Endodermal cell (in vitro differentiated cells): ENCODE measurements around the gene DVL3. TPM values are rescaled to one million over a fixed set of nuclear protein-coding genes. Genes with fewer than 3 reads are reported as not detected.

Experiments used
- DNase-seq: peaks from one replicate; pipeline ENCODE4 v3.0.0-alpha.2; 2017
- H3K27ac ChIP-seq: 2 replicates; pipeline ENCODE4 v1.5.1; 2013; ENCODE audit warnings: mild to moderate bottlenecking, low read depth, low read length, moderate library complexity
- H3K27me3 ChIP-seq: 2 replicates; pipeline ENCODE4 v1.6.1; 2013; ENCODE audit warnings: mild to moderate bottlenecking, low read length, moderate library complexity; ENCODE audit not compliant: insufficient read depth, control insufficient read depth, poor library complexity, severe bottlenecking
- H3K36me3 ChIP-seq: 2 replicates; pipeline ENCODE4 v1.7.0; 2013; ENCODE audit warnings: mild to moderate bottlenecking, low read length, moderate library complexity; ENCODE audit not compliant: control insufficient read depth, insufficient read depth
- H3K4me1 ChIP-seq: one replicate; pipeline ENCODE4 v1.7.0; 2013; ENCODE audit warnings: low read length; ENCODE audit not compliant: control insufficient read depth, insufficient read depth
- H3K4me3 ChIP-seq: 2 replicates; pipeline ENCODE4 v1.5.1; 2013; ENCODE audit warnings: mild to moderate bottlenecking, low read length, moderate library complexity
- H3K9ac ChIP-seq: 2 replicates; pipeline ENCODE4 v1.6.1; 2013; ENCODE audit warnings: mild to moderate bottlenecking, low read length, moderate library complexity; ENCODE audit not compliant: poor library complexity, severe bottlenecking; ENCODE audit errors: extremely low read depth
- H3K9me3 ChIP-seq: 2 replicates; pipeline ENCODE4 v1.6.1; 2013; ENCODE audit warnings: mild to moderate bottlenecking, low read length, moderate library complexity; ENCODE audit not compliant: control insufficient read depth
- H3K27ac Mint-ChIP-seq: 2 replicates; pipeline ENCODE4 v1.8.0; 2020; ENCODE audit warnings: mixed read lengths
- H3K27me3 Mint-ChIP-seq: 2 replicates; pipeline ENCODE4 v1.8.0; 2021; ENCODE audit warnings: mild to moderate bottlenecking, mixed read lengths; ENCODE audit not compliant: insufficient read depth
- H3K36me3 Mint-ChIP-seq: 2 replicates; pipeline ENCODE4 v1.8.0; 2020; ENCODE audit warnings: low read depth, mixed read lengths
- H3K4me1 Mint-ChIP-seq: 2 replicates; pipeline ENCODE4 v1.8.0; 2020; ENCODE audit warnings: mixed read lengths
- H3K4me3 Mint-ChIP-seq: 2 replicates; pipeline ENCODE4 v1.8.0; 2020; ENCODE audit warnings: mild to moderate bottlenecking, moderate library complexity, mixed read lengths
- H3K9me3 Mint-ChIP-seq: 2 replicates; pipeline ENCODE4 v1.8.0; 2020; ENCODE audit warnings: mild to moderate bottlenecking, mixed read lengths
- WGBS, 2 experiments: methylation state at CpG; one replicate each; pipeline versions ENCODE4 v1.1.5 to v1.1.7; 2013; ENCODE audit warnings: missing lambda C conversion rate in 2 of 2, mixed read lengths in 1 of 2; ENCODE audit not compliant: insufficient coverage in 1 of 2, insufficient read length in 1 of 2; 5-methylcytosine and 5-hydroxymethylcytosine counted together
- total RNA-seq, 2 donors: library from RNA; stranded (reverse); fragmentation: NEBNext Ultra II Directional in 1 of 2; extraction: Animal tissue kit (Norgen Biotek cat#: 25700) in 1 of 2; gene quantifications; 2 replicates in 1 of 2; 3 replicates in 1 of 2; pipeline ENCODE4 v1.2.1, GENCODE V29; 2021
- TF ChIP-seq, protein P1 (sequence below): fragments of 200-600 bp; sonication (generic); conservative IDR thresholded peaks from 2 replicates; pipeline ENCODE4 v1.5.0; 2021; ENCODE audit warnings: antibody characterized with exemption, mild to moderate bottlenecking

The DVL3 gene
- total RNA-seq, 2 donors from 2014 or later, result 90.5 to 95.1 TPM

DNA sequence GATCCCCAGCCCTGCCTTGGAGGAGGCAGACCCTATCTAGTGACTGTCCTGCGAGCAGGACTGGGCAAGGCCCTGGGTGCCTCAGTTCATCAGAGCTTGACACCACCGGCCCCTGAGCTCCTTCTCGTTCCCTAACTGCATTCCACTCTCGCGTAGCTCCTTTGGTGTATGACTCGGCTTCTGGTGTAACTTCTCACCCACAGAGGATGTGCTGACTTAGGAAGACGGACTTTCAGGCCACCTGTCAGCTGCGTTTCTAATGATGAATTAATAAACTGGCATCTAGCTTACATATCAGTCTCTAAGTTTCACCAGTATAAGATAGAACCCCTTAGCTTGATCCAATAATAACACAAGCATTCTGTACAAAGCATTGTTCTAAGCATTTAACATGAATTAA lies 48.3 kb downstream of the DVL3 start:
- Histone ChIP-seq H3K4me1 (no peaks in the 10 kb centered on the region), H3K9me3 (no peaks in the 10 kb centered on the region), H3K36me3 (no peaks in the 10 kb centered on the region), H3K4me3 (no peak overlapping the region), H3K27ac (no peak overlapping the region), H3K9ac (no peak overlapping the region), H3K27me3 (no peaks in the 10 kb centered on the region)
- WGBS, 2 experiments, result 91 to 94% methylated on average over 8 of the region's 8 CpGs
- Mint-ChIP-seq H3K27me3 (peaks cover 13% of the 10 kb centered on the region), H3K4me1 (no peaks in the 10 kb centered on the region), H3K27ac (no peak overlapping the region), H3K9me3 (no peaks in the 10 kb centered on the region), H3K36me3 (no peaks in the 10 kb centered on the region), H3K4me3 (no peak overlapping the region)
- TF ChIP-seq, protein P1, sequence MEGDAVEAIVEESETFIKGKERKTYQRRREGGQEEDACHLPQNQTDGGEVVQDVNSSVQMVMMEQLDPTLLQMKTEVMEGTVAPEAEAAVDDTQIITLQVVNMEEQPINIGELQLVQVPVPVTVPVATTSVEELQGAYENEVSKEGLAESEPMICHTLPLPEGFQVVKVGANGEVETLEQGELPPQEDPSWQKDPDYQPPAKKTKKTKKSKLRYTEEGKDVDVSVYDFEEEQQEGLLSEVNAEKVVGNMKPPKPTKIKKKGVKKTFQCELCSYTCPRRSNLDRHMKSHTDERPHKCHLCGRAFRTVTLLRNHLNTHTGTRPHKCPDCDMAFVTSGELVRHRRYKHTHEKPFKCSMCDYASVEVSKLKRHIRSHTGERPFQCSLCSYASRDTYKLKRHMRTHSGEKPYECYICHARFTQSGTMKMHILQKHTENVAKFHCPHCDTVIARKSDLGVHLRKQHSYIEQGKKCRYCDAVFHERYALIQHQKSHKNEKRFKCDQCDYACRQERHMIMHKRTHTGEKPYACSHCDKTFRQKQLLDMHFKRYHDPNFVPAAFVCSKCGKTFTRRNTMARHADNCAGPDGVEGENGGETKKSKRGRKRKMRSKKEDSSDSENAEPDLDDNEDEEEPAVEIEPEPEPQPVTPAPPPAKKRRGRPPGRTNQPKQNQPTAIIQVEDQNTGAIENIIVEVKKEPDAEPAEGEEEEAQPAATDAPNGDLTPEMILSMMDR, result no peak
- DNase-seq, result no peak

DNA sequence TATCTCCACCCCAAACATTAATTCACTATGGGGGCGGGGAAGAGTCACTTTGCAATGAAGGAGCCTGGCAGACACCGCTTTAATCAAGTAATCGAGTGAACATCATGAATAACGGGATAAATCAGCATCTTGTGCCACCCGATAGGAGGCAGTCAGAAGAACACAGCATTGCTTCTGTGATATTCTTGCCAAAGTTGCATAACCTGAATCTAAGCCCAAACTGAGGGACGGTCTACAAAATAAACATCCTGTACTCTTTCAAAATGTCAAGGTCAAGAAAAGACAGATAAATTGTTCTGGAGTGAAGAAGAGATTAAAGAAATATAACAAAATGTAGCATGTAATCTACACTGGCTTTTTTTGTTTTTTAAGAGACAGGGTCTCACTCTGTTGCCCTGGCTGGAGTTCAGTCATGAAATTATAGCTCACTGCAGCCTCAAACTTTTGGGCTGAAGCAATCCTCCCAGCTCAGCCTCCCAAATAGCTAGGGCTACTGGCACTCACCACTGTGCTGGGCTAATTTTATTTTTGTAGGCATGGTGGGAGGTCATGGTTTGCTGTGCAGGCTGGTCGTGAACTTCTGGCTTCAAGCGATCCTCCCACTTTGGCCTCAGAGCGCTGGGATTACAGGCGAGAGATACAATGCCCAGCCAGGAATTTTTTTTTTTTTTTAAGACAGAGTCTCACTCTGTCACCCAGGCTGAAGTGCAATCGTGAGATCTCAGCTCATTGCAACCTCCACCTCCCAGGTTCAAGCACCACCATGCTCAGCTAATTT lies 54.2 kb downstream of the DVL3 start:
- WGBS, 2 experiments, result 87 to 92% methylated on average over 7 to 11 of the region's 11 CpGs
- H3K27me3 Mint-ChIP-seq, result peaks cover 14% of the 10 kb centered on the region

DNA sequence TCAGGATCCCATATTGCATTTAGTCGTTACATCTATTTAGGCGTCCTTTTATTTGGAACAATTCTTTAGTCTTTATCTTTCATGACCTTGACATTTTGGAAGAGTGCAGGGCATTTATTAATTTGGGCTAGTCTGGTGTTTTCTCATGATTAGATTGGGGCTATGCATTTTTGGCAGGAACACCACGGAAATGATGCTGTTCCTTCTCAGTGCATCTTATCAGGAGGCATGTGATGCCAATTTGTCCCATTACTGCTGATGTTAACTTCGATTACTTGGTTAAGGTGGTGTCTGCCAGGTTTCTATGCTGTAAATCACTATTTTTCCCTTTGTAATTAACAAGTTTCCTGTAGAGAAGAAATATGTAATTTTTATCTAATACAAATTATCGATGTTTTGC lies 56.1 kb downstream of the DVL3 start:
- Mint-ChIP-seq H3K9me3 (no peaks in the 10 kb centered on the region), H3K4me1 (no peaks in the 10 kb centered on the region), H3K36me3 (no peaks in the 10 kb centered on the region), H3K27ac (no peak overlapping the region), H3K4me3 (no peak overlapping the region), H3K27me3 (peaks cover 12% of the 10 kb centered on the region)
- H3K27me3 ChIP-seq, result no peaks in the 10 kb centered on the region
- no peak for DNase-seq
- no peaks in the 10 kb centered on the region for H3K4me1 ChIP-seq
- H3K9ac ChIP-seq, result no peak overlapping the region
- no peaks in the 10 kb centered on the region for H3K9me3 ChIP-seq
- H3K4me3 ChIP-seq, result no peak overlapping the region
- no peaks in the 10 kb centered on the region for H3K36me3 ChIP-seq
- TF ChIP-seq, protein P1, result no peak
- no peak overlapping the region for H3K27ac ChIP-seq
- WGBS, 2 experiments, result 87 to 91% methylated on average over 3 to 4 of the region's 5 CpGs

More for the DNA sequence above, 54.2 kb downstream of the DVL3 start:
- H3K36me3 ChIP-seq, result no peaks in the 10 kb centered on the region
- no peak overlapping the region for H3K27ac Mint-ChIP-seq
- H3K27me3 ChIP-seq, result no peaks in the 10 kb centered on the region
- no peak overlapping the region for H3K9ac ChIP-seq
- no peaks in the 10 kb centered on the region for H3K9me3 Mint-ChIP-seq
- H3K4me1 ChIP-seq, result no peaks in the 10 kb centered on the region
- no peak overlapping the region for H3K4me3 ChIP-seq
- H3K4me3 Mint-ChIP-seq, result no peak overlapping the region
- no peaks in the 10 kb centered on the region for H3K4me1 Mint-ChIP-seq
- no peak for DNase-seq
- no peaks in the 10 kb centered on the region for H3K9me3 ChIP-seq
- no peak overlapping the region for H3K27ac ChIP-seq
- TF ChIP-seq, protein P1, result no peak
- no peaks in the 10 kb centered on the region for H3K36me3 Mint-ChIP-seq
